ENCODE measurements around the gene TNIK.

GRCh38 chr3:171464462-171464861 lies 4.3 kb upstream of the TNIK start:
- no peak for TF ChIP-seq ZNF274 (IDR thresholded peaks at IDR 0.05; ENCODE audit: low read depth, low read length)
- no peak for TF ChIP-seq YY1 (IDR thresholded peaks at IDR 0.05; ENCODE audit: insufficient read depth, insufficient read length)
